HepG2 (cell line): ENCODE results near the gene ANXA11. TPM values are rescaled to one million over a fixed set of nuclear protein-coding genes. Genes with fewer than 3 reads are reported as not detected.

Experiments used
- ATAC-seq: fragments of 200-7000 bp; cut with Tn5 transposase; 3 replicates; pipeline ENCODE4 v1.9.1; 2020; ENCODE audit warnings: mild to moderate bottlenecking, moderate library complexity
- BruUV-seq: library from RNA; stranded (reverse); fragments of 400-500 nt; replicated peaks from 2 replicates; lab custom pipeline; 2021; lab: Mats Ljungman, UMichigan
- CTCF ChIA-PET: fragments of 300-600 bp; formaldehyde crosslinking; extraction: SDS; loops from one replicate; lab custom pipeline; 2021; ENCODE audit warnings: low total read pairs, inconsistent platforms, low intra/inter-chr PET ratio; lab: Yijun Ruan, JAX
- POLR2A ChIA-PET: fragments of 350-600 bp; sonication (Branson Sonifier 250); formaldehyde crosslinking; loops from one replicate; lab custom pipeline; 2020; ENCODE audit warnings: antibody characterized with exemption, inconsistent platforms; lab: Yijun Ruan, JAX
- DNase-seq: peaks from one replicate; pipeline ENCODE4 v3.0.0-alpha.2; 2015; ENCODE audit warnings: low spot score
- FAIRE-seq: peaks from 3 replicates; lab custom pipeline; 2011; peaks lifted over from hg19 to GRCh38; lab: Jason Lieb, UNC
- H2AFZ ChIP-seq: one replicate; pipeline ENCODE4 v1.6.1; 2011; ENCODE audit warnings: low read length, inconsistent platforms
- H3K27ac ChIP-seq: fragments of 300-600 bp; 3 replicates; pipeline ENCODE4 v1.8.0; 2011; ENCODE audit warnings: mixed run types, mild to moderate bottlenecking, mixed read lengths, low read length, inconsistent platforms; ENCODE audit not compliant: insufficient read depth; ENCODE audit errors: extremely low read length
- H3K27me3 ChIP-seq, 2 experiments: fragments of 200-600 bp in 1 of 2; 2 replicates in 1 of 2; 3 replicates in 1 of 2; pipeline versions ENCODE4 v1.6.0 to v1.8.0; 2011; ENCODE audit warnings: low read length in 2 of 2, mild to moderate bottlenecking in 2 of 2, moderate library complexity in 2 of 2, inconsistent platforms in 1 of 2; ENCODE audit not compliant: insufficient read depth in 2 of 2, control insufficient read depth in 1 of 2
- H3K36me3 ChIP-seq, 2 experiments: fragments of 200-600 bp in 1 of 2; replicated peaks in 1 of 2; 2 replicates in 1 of 2; 3 replicates in 1 of 2; pipeline versions ENCODE4 v1.5.1 to v1.8.0; 2011; ENCODE audit warnings: low read length in 2 of 2, inconsistent platforms in 1 of 2; ENCODE audit not compliant: insufficient read depth in 2 of 2, control insufficient read depth in 1 of 2
- H3K4me1 ChIP-seq: 2 replicates; pipeline ENCODE4 v1.5.1; 2012; ENCODE audit warnings: low read length, inconsistent platforms; ENCODE audit not compliant: insufficient read depth
- H3K4me2 ChIP-seq: 2 replicates; pipeline ENCODE4 v1.6.0; 2011; ENCODE audit warnings: low read depth, low read length, inconsistent platforms
- H3K4me3 ChIP-seq, 3 experiments: fragments of 200-600 bp in 1 of 3; sonication (generic), shearing (Covaris generic) in 1 of 3; replicated peaks in 1 of 3; 2 replicates each; pipeline ENCODE4 v1.5.1; 2011 to 2016; ENCODE audit warnings: low read length in 3 of 3, inconsistent platforms in 2 of 3, low read depth in 2 of 3, mild to moderate bottlenecking in 2 of 3, control low read depth in 1 of 3, mixed read lengths in 1 of 3; ENCODE audit not compliant: insufficient read depth in 1 of 3
- H3K79me2 ChIP-seq: one replicate; pipeline ENCODE4 v1.6.1; 2011; ENCODE audit warnings: low read length, inconsistent platforms; ENCODE audit not compliant: insufficient read depth
- H3K9ac ChIP-seq: 2 replicates; pipeline ENCODE4 v1.6.0; 2011; ENCODE audit warnings: mild to moderate bottlenecking, low read depth, low read length, inconsistent platforms; ENCODE audit not compliant: insufficient read depth
- H3K9me3 ChIP-seq: 2 replicates; pipeline ENCODE4 v1.5.1; 2012; ENCODE audit warnings: mild to moderate bottlenecking, low read length
- H4K20me1 ChIP-seq: 2 replicates; pipeline ENCODE4 v1.6.0; 2011; ENCODE audit warnings: inconsistent platforms, mild to moderate bottlenecking, low read length, moderate library complexity; ENCODE audit not compliant: insufficient read depth
- ELF3 ChIP-seq: IDR thresholded peaks from 2 replicates; pipeline ENCODE4 v1.6.1; 2016; ENCODE audit warnings: missing genetic modification reagents, missing compliant biosample characterization
- FIP1L1 ChIP-seq: fragments of 200-400 bp; formaldehyde crosslinking; IDR thresholded peaks from 2 replicates; pipeline ENCODE4 v1.6.1; 2018; ENCODE audit warnings: low read depth, mild to moderate bottlenecking, low read length, moderate library complexity, borderline replicate concordance; ENCODE audit not compliant: insufficient read depth
- NFE2 ChIP-seq: sonication (generic); formaldehyde crosslinking; IDR thresholded peaks from 2 replicates; pipeline ENCODE4 v1.4.0; 2020; ENCODE audit warnings: missing genetic modification reagents
- THRA ChIP-seq: sonication (generic); formaldehyde crosslinking; IDR thresholded peaks from 2 replicates; pipeline ENCODE4 v1.4.0; 2020; ENCODE audit warnings: missing genetic modification reagents, borderline replicate concordance
- ZMYM2 ChIP-seq: sonication (generic); formaldehyde crosslinking; IDR thresholded peaks from 2 replicates; pipeline ENCODE4 v1.8.0; 2022; ENCODE audit warnings: mild to moderate bottlenecking, missing genetic modification reagents
- ZNF230 ChIP-seq: sonication (generic); formaldehyde crosslinking; IDR thresholded peaks from 2 replicates; pipeline ENCODE4 v1.4.0; 2020; ENCODE audit warnings: mild to moderate bottlenecking, missing genetic modification reagents
- ZNF564 ChIP-seq: sonication (generic); formaldehyde crosslinking; IDR thresholded peaks from 2 replicates; pipeline ENCODE4 v1.8.1; 2023; ENCODE audit warnings: mild to moderate bottlenecking, missing genetic modification reagents
- WGBS: methylation state at CpG from one replicate; pipeline ENCODE4 v1.1.6; 2017; ENCODE audit warnings: low lambda C conversion rate; 5-methylcytosine and 5-hydroxymethylcytosine counted together
- in situ Hi-C: cut with HindIII; loops from 2 replicates; pipeline ENCODE4 v1.10.0; 2017; ENCODE audit warnings: low pct_unique_long_range_greater_than_20kb; ENCODE audit not compliant: extremely low pct_ligation_motif_present
- intact Hi-C: fragments of 100-400 bp; cut with micrococcal nuclease; formaldehyde crosslinking; loops from one replicate; pipeline ENCODE4 v1.10.0; 2022; ENCODE audit not compliant: unreplicated experiment
- polyA plus RNA-seq, 8 experiments: library from polyadenylated mRNA; depleted of rRNA in 3 of 8; stranded (reverse) in 7 of 8; unstranded in 1 of 8; fragments of >200 nt; fragmentation: Illumina TruSeq in 4 of 8; extraction: Trizol in 4 of 8; gene quantifications; 2 replicates each; pipeline versions ENCODE4 v1.2.1 to v1.2.3, GENCODE V29; 2011 to 2016; ENCODE audit warnings: low read depth in 4 of 8, missing spikeins in 1 of 8, mixed read lengths in 1 of 8; ENCODE audit not compliant: insufficient read depth in 1 of 8
- total RNA-seq, 5 experiments: library from RNA; depleted of rRNA; stranded (reverse); fragments of >200 nt; fragmentation: Illumina TruSeq; extraction: Trizol; gene quantifications; 2 replicates each; pipeline ENCODE4 v1.2.3, GENCODE V29; 2016; ENCODE audit warnings: low read depth in 1 of 5
- TF ChIP-seq, protein P1 (sequence below): sonication (generic); formaldehyde crosslinking; IDR thresholded peaks from 2 replicates; pipeline ENCODE4 v1.5.0; 2020; ENCODE audit warnings: missing genetic modification reagents

Gene ANXA11
- total and polyA plus RNA-seq, 2 of the 13 experiments (the other 11 are each of a cell fraction or from before 2014, with no cell fraction given), result 30.6 to 51.5 TPM

GRCh38 chr10:80137031-80137862, 68.1 kb downstream of the ANXA11 start:
- intact Hi-C loops, result no loop called here
- in situ Hi-C loops, result no loop called here
- CTCF ChIA-PET, result no interaction called here
- POLR2A ChIA-PET, result no interaction called here
- Histone ChIP-seq H3K27me3 (peaks cover 8 to 21% of the 10 kb centered on the region in 2 experiments), H4K20me1 (no peaks in the 10 kb centered on the region), H3K27ac (no peak overlapping the region), H3K9me3 (no peaks in the 10 kb centered on the region), H3K36me3 (no peaks in the 10 kb centered on the region), H2AFZ (no peak overlapping the region), H3K79me2 (no peaks in the 10 kb centered on the region), H3K4me1 (peaks cover 13% of the 10 kb centered on the region), H3K4me2 (no peak overlapping the region), H3K4me3 (no peak overlapping the region), H3K9ac (no peak overlapping the region)
- ATAC-seq, result peak; percentile 24; the same call in 1 of the 3 replicates
- no peak for DNase-seq
- WGBS, result 31% methylated on average over 9 of the region's 14 CpGs
- TF ChIP-seq ELF3 (CRISPR knock-in tag) (no peak), THRA (CRISPR knock-in tag) (no peak), ZMYM2 (CRISPR knock-in tag) (no peak), FIP1L1 (no peak), ZNF564 (CRISPR knock-in tag) (no peak), NFE2 (CRISPR knock-in tag) (no peak), ZNF230 (no peak)
- TF ChIP-seq, protein P1, sequence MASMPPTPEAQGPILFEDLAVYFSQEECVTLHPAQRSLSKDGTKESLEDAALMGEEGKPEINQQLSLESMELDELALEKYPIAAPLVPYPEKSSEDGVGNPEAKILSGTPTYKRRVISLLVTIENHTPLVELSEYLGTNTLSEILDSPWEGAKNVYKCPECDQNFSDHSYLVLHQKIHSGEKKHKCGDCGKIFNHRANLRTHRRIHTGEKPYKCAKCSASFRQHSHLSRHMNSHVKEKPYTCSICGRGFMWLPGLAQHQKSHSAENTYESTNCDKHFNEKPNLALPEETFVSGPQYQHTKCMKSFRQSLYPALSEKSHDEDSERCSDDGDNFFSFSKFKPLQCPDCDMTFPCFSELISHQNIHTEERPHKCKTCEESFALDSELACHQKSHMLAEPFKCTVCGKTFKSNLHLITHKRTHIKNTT, result no peak
- no peak for FAIRE-seq
- BruUV-seq, result no TSS peak
